UCSD-AML1 (cell line): ENCODE measurements around the gene BCKDK.

Experiments
- DNase-seq: peaks from one replicate; lab custom pipeline; 2025; ENCODE audit not compliant: unreplicated experiment; lab: John Stamatoyannopoulos, UW

BCKDK gene

GRCh38 chr16:31108035-31108793 is at the start of gene BCKDK:
BCKDK (plus strand) TSS chr16:31108386; CDS start chr16:31109224, 838 bp downstream.
- peak; percentile 84 for DNase-seq

- no peak for DNase-seq
Measured at GRCh38 chr16:31061126-31061812, 46.9 kb upstream of the BCKDK start.

GRCh38 chr16:31061813-31062440 is 46.3 kb upstream of the BCKDK start:
- no peak for DNase-seq

GRCh38 chr16:31063495-31063842 is 44.7 kb upstream of the BCKDK start:
- no peak for DNase-seq

- DNase-seq: peak; percentile 57
Measured at GRCh38 chr16:31063843-31064611, 44.2 kb upstream of the BCKDK start.

- DNase-seq: no peak
Measured at GRCh38 chr16:31064882-31065461, 43.2 kb upstream of the BCKDK start.

GRCh38 chr16:31067342-31067741 is 40.8 kb upstream of the BCKDK start:
- no peak for DNase-seq

GRCh38 chr16:31071861-31072260 is 36.3 kb upstream of the BCKDK start:
- DNase-seq: no peak

GRCh38 chr16:31072540-31073141 is 35.5 kb upstream of the BCKDK start:
- peak; percentile 58 for DNase-seq

GRCh38 chr16:31073142-31073969 is 34.8 kb upstream of the BCKDK start:
- peak; percentile 92 for DNase-seq

- peak; percentile 98 for DNase-seq
Measured at GRCh38 chr16:31073970-31074813, 34.0 kb upstream of the BCKDK start, which contains the start of the genes ZNF646 and ZNF668. ZNF646 (plus strand) TSS chr16:31074422; CDS start chr16:31076325, 1,903 bp downstream. ZNF668 (minus strand) TSS chr16:31074240; CDS start chr16:31064459, 9,781 bp downstream.

GRCh38 chr16:31074814-31075183 is 33.4 kb upstream of the BCKDK start:
- no peak for DNase-seq

GRCh38 chr16:31076319-31076718 is 31.9 kb upstream of the BCKDK start:
- no peak for DNase-seq

GRCh38 chr16:31077024-31077423 is 31.2 kb upstream of the BCKDK start:
- no peak for DNase-seq

- no peak for DNase-seq
Measured at GRCh38 chr16:31077592-31078396, 30.4 kb upstream of the BCKDK start.

- DNase-seq: no peak
Measured at GRCh38 chr16:31078597-31079341, 29.4 kb upstream of the BCKDK start.

- DNase-seq: peak; percentile 28
Measured at GRCh38 chr16:31079342-31079944, 28.7 kb upstream of the BCKDK start.
